GM18870 (cell line): Measurements from ENCODE around the gene THAP4.
"Not testable (repeated sequence)": the region's sequence is repeated elsewhere in the genome, so short reads cannot be mapped to it uniquely, and the experiment has no call there.

Source experiments
- ATAC-seq: cut with Tn5 transposase; IDR thresholded peaks from one replicate; pipeline ENCODE4 v1.9.1; 2021; ENCODE audit warnings: moderate library complexity; ENCODE audit not compliant: unreplicated experiment

The THAP4 gene

DNA sequence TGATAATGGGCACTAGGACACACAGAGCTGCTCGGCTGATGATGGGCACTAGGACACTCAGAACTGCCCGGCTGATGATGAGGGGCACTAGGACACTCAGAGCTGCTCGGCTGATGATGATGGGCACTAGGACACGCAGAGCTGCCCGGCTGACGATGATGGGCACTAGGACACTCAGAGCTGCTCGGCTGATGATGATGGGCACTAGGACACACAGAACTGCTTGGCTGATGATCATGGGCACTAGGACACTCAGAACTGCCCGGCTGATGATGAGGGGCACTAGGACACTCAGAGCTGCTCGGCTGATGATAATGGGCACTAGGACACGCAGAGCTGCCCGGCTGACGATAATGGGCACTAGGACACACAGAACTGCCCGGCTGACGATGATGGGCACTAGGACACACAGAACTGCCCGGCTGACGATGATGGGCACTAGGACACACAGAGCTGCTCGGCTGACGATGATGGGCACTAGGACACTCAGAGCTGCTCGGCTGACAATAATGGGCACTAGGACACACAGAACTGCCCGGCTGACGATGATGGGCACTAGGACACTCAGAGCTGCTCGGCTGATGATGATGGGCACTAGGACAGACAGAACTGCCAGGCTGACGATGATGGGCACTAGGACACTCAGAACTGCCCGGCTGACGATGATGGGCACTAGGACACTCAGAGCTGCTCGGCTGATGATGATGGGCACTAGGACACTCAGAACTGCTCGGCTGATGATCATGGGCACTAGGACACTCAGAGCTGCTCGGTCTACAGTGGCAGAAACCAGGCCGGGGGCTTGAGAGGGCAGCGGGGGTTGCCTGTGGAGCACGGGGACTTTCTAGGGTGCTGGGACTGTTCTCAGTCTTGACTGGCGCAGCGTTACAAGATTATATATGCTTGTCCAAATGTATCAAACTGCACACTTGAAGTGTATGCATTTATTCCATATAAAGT lies 46.2 kb downstream of the THAP4 start:
- not testable (repeated sequence) for ATAC-seq

DNA sequence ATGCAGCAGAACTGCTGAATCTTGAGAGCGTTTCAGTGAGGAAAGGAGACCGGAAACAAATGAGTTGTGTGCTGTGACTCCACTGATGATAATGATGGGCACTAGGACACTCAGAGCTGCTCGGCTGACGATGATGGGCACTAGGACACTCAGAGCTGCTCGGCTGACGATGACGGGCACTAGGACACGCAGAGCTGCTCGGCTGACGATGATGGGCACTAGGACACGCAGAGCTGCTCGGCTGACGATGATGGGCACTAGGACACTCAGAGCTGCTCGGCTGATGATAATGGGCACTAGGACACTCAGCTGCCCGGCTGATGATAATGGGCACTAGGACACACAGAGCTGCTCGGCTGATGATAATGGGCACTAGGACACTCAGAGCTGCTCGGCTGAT lies 47.1 kb downstream of the THAP4 start:
- not testable (repeated sequence) for ATAC-seq

- ATAC-seq: no peak
Observed at GRCh38 chr2:241586564-241587264, 50.2 kb downstream of the THAP4 start.

- ATAC-seq: no peak
Observed at GRCh38 chr2:241584436-241584835, 52.5 kb downstream of the THAP4 start.

DNA sequence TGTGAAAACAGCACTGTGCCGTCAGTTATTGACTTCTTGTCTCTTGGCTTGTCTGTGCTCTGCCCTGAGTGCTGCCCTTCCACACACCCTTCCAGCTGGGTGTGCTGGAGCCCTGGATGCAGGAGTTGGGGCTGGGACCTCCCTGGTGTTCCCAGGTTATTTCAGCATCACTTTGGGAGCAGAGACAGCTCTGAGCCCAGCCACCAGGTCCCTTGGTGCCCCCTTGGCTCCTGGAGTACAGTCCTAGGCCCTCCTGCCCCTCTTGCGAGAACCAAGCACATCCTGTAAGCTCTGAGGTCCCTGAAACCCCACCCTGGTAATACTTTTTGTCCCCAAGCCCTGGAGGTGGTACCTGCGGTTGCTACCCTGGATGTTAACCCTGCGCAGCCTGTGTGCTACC lies 54.2 kb downstream of the THAP4 start:
- no peak for ATAC-seq

DNA sequence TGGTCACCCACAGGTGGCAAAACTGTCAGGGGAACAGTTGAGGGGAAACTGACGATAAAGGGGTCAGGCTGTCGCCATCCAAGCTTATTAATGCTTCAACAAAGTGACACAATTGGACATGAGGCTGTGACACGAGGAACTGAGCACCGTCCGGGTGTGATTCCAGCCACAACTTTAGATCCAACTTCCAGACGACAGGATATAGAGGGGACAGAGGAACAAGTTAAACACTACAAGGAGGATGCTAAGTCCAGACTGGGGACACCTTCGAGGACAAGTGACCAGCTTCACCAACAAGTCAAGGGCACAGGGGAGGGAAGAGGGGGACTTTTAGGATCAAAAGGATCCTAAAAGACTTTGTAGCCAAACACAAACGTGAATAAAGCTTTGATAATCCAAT lies 54.6 kb downstream of the THAP4 start:
- ATAC-seq: no peak

DNA sequence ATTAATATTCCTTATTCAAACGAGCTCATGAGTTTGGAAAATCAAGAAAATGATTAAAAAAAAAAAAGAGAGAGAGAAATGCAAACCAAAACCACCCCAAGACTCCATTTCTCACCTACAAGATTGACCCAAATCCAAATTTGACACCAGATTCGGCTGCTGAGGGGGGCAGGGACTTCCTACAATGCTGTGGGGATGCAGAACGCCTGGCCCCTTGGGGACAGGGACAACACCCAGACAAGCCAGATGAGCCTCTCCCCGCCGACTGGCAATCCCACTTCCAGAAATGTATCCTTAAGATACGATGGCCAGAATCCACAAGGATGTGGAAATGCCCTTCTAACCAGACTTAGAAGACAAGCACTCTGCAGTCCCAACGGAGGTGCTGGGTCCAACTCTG lies 57.7 kb downstream of the THAP4 start:
- no peak for ATAC-seq

DNA sequence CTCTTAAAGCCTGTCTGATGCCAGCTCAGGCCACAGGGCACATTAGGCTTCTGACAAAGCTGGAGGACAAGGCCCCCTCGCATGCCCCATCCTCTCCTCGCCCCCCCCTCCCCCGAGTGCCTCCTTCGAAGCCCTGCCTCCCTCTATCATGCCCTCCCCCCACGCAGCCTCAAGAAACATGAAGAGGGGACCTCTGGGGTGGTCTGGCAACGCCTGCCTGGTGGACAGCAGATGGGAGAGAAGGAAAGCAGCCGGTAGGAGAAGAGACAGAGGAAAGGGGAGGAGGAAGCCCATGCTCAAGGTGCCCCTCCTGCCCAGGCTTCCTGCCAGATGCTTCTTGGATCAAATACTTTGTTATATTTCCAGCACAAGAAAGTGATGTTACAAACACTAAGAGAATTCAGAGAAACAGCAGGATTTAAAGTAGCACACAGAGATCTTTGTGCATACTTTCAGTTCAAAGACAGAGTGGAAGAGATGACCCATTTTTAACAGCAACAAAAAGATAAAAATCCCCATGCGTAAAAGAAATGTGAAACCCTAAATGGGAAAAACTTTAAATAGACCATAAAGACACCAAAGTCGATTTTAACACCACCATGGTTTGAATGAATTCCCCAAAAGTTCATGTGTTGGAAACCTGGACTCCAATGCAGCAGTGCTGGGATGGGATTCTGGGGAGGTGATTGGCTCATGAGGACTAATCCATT lies 59.4 kb downstream of the THAP4 start:
- no peak for ATAC-seq

- ATAC-seq: no peak
Observed at GRCh38 chr2:241576293-241576654, 60.7 kb downstream of the THAP4 start.

GRCh38 chr2:241575624-241576292 lies 61.2 kb downstream of the THAP4 start:
- no peak for ATAC-seq

DNA sequence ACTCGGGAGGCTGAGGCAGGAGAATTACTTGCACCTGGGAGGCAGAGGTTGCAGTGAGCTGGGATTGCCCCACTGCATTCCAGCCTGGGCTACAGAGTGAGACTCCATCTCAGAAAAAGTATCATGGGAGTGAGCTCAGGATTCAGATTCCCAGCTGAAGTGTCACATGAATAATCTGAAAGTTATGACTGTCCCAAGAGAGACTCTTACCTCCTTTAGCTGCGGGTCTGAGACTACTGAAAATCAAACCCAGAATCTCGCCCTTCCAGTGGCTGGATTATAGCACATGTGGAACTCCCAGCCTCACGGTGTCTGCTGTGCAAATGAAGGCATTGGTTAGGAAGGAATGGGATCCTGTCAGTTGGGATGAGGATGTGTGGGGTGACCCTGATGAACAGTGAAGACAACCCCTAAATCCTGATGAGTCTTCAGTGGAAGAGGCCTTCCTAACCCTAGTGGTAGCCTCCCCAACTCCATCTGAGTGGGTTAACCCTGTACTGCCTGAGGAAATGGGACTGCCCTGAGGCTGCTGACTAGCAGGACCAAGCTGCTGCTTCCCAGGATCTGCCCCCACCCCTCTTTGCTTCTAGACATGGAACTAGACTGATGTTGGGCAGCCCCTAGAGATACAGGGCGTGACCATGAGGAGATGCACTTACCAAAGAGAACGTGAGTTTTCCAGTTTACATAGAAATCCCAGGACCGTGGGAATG lies 61.9 kb downstream of the THAP4 start:
- ATAC-seq: no peak

DNA sequence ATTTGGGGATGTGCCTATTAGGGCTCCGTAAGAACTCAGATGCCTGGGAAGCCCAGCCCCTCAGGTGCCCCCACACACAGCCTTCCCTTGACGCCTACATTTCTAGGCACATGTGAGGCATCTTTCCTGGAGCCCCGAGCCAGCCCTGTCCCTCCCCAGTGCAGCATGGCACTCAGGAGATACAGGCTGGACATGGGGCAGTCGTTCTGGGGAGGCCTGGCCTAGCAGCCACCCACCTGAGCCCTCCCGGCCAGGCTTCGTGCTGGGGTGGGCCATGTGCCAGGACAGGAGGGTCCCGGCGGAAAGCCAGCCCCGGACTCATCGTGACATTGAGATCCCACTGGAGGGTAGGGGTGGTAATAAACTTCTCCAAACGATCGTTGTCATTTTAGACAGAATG lies 63.2 kb downstream of the THAP4 start:
- ATAC-seq: no peak

DNA sequence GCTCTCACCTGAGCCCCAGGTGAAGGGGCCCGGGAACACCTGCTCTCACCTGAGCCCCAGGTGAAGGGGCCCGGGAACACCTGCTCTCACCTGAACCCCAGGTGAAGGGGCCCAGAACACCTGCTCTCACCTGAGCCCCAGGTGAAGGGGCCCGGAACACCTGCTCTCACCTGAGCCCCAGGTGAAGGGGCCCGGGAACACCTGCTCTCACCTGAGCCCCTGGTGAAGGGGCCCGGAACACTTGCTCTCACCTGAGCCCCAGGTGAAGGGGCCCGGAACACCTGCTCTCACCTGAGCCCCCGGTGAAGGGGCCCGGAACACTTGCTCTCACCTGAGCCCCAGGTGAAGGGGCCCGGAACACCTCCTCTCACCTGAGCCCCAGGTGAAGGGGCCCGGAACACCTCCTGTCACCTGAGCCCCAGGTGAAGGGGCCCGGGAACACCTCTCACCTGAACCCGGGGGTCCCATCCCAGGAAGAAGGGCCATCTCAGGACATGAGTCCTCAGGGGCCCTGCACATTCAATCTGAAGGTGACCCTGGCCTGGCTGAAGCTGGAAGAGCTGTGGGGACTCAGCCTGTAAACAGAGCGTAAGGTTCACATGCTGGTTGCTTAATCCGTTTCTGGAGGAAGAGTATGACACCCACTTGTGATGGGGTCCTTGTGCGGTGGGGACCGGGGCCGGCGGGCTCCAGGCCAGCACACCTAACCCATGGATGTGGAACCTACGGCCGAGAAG lies 63.9 kb downstream of the THAP4 start:
- not testable (repeated sequence) for ATAC-seq

GRCh38 chr2:241571821-241572620 lies 64.9 kb downstream of the THAP4 start:
- ATAC-seq: no peak

DNA sequence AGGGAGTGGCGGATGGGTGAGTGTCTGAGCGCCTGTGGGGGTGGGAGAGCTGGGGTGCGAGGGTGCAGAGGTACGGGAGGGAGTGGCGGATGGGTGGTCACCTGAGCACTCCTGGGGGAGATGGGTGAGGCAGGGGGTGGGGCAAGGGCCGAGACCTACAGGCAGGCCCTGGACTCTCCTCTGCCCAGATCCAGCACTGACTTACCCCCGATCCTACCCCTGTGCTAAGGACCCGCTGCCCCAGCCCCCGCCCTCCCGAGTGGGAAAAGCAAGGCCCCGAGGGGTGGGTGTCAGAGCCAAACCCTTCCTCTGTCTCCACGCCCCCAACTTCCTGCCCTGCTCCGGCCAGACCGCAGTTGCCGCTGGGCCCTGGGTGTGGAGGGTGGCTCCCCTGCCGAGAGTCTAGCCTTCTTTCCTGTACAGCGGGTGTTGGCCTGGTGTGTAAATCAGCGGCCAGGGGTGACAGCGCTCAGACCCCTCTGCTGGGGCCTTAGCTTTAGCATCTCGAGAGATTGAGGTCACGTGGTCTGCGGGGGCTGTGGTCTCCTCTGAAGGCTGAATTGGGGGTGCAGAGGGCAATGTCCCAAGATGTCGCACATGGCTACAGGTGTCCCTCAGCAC lies 65.9 kb downstream of the THAP4 start:
- ATAC-seq: no peak

DNA sequence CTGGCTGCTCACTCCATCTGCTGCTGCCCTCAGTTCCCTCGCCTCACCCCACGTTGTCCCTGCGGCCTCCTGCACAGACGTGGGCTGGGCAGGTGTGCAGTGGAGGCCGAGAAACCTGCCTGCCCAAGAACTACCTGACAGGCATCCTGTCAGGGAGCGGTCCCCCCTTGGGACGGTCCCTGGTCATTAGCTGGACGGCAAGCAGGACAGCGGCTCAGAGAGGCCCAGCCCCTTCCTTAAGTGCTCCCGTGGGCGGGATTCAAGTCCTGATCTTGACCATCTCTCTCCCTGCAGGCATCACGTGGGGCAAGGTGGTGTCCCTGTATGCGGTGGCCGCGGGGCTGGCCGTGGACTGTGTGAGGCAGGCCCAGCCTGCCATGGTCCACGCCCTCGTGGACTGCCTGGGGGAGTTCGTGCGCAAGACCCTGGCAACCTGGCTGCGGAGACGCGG lies 67.1 kb downstream of the THAP4 start:
- ATAC-seq: no peak

DNA sequence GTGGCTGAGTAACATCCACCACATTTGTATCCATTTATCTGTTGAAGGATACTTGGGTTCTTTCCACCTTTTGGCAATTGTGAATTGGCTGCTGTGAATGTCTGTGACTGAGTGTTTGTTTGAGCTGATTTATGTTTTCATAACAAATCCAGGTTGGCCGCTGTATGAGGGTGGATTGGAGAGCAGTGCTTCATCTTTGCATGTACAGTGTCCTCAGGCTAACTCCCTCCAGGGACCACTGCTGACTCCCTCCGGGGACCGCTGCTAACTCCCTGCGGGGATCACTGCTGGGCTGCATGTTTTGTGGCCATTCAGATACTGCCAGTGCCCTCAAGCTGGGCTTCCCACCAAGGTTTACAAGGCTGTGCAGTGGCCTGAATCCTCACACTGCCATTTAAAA lies 68.2 kb downstream of the THAP4 start:
- ATAC-seq: no peak

- no peak for ATAC-seq
Observed at GRCh38 chr2:241567776-241568175, 69.2 kb downstream of the THAP4 start.
